GM12864 (cell line): ENCODE results near the gene GPN2.
A peak's percentile ranks its signal among the peaks of the same experiment; 100 is the strongest.
"Not testable (repeated sequence)": the region's sequence is repeated elsewhere in the genome, so short reads cannot be mapped to it uniquely, and the experiment has no call there.

Experiments
- DNase-seq: peaks from one replicate; pipeline ENCODE4 v3.0.0-alpha.2; 2011; ENCODE audit warnings: low read depth
- H3K4me3 ChIP-seq: 2 replicates; pipeline ENCODE4 v1.5.1; 2011; ENCODE audit warnings: mild to moderate bottlenecking, low read depth, low read length, control low read depth
- CTCF ChIP-seq: IDR thresholded peaks from 2 replicates; pipeline ENCODE4 v1.5.1; 2011; ENCODE audit warnings: low read depth, mild to moderate bottlenecking, moderate library complexity, low read length, control low read depth, inconsistent platforms; ENCODE audit errors: missing control alignments

The GPN2 gene

GRCh38 chr1:26853600-26853999, 36.5 kb downstream of the GPN2 start:
- no peak for DNase-seq
- no peak for TF ChIP-seq CTCF

GRCh38 chr1:26853156-26853555, 36.9 kb downstream of the GPN2 start:
- H3K4me3 ChIP-seq = no peak overlapping the region
- peak; percentile 78 for TF ChIP-seq CTCF
- DNase-seq = no peak

More at GRCh38 chr1:26853600-26853999, 36.5 kb downstream of the GPN2 start:
- H3K4me3 ChIP-seq = no peak overlapping the region

GRCh38 chr1:26852701-26853100, 37.4 kb downstream of the GPN2 start:
- TF ChIP-seq CTCF = no peak
- H3K4me3 ChIP-seq = no peak overlapping the region
- DNase-seq = no peak

- H3K4me3 ChIP-seq = no peak overlapping the region
- no peak for DNase-seq
- peak; percentile 6 for TF ChIP-seq CTCF
Observed at GRCh38 chr1:26851106-26851684, 38.9 kb downstream of the GPN2 start.

- no peak overlapping the region for H3K4me3 ChIP-seq
- no peak for TF ChIP-seq CTCF
- no peak for DNase-seq
Observed at GRCh38 chr1:26848941-26849774, 40.9 kb downstream of the GPN2 start.

- no peak for TF ChIP-seq CTCF
- DNase-seq = no peak
- no peak overlapping the region for H3K4me3 ChIP-seq
Observed at GRCh38 chr1:26848499-26848898, 41.6 kb downstream of the GPN2 start.

GRCh38 chr1:26847826-26848225, 42.3 kb downstream of the GPN2 start:
- not testable (repeated sequence) for DNase-seq, H3K4me3 ChIP-seq
